ENCODE measurements around the gene OR8G1. TPM values are rescaled to one million over a fixed set of nuclear protein-coding genes. Genes with fewer than 3 reads are reported as not detected.

OR8G1 gene
- total and polyA plus RNA-seq, 10 of the 15 experiments (the other 5 are each of a cell fraction or from before 2014, with no cell fraction given) = not detected

DNA sequence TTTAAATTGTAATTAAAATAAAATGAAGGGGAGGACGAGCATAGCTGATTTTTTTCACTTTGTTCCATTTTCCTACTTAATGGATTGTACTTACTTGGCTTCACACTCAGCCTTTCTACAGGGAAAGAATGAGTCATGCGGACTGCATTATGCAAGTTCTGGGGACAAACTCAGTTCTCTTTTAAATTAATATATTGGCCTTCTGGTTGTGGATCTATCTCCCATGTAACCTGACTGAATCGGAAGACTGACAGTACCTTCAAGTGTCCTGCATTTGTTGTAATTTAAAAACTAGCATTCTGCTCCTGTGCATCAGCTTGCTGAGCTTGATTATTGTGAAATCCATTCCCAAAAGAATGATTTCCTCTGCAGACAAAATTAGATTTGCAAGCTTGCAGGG is 60.7 kb downstream of the OR8G1 start:
- H3K4me2 ChIP-seq (ENCODE audit: control insufficient read depth, insufficient read depth) = no peak overlapping the region
- no peaks in the 10 kb centered on the region for H4K20me1 ChIP-seq (ENCODE audit: control insufficient read depth, insufficient read depth)
- intact Hi-C loops (cut with micrococcal nuclease; ENCODE audit: unreplicated experiment) = no loop called here
- DNase-seq (ENCODE audit: low read depth, low spot score) (no peak), ATAC-seq (no peak), FAIRE-seq (no peak)
- H2AFZ ChIP-seq (ENCODE audit: control insufficient read depth, low read depth, low read length) = no peak overlapping the region
- ChIA-PET CTCF (no interaction called here), POLR2A (no interaction called here), SMC1A (ENCODE audit: uncharacterized antibody, unreplicated experiment) (no interaction called here), RAD21 (ENCODE audit: unreplicated experiment) (no interaction called here)
- H3K4me3 ChIP-seq = no peak overlapping the region
- TF ChIP-seq JUNB (IDR thresholded peaks at IDR 0.05) (no peak), NFYB (IDR thresholded peaks at IDR 0.05; ENCODE audit: insufficient read depth, low read depth, low read length) (no peak), SUPT20H (IDR thresholded peaks at IDR 0.05; ENCODE audit: borderline replicate concordance, control insufficient read depth, low read depth, low read length) (no peak), MXI1 (IDR thresholded peaks at IDR 0.05; ENCODE audit: low read depth, low read length) (no peak), STAT3 (IDR thresholded peaks at IDR 0.05; ENCODE audit: low read depth, low read length) (no peak), BHLHE40 (IDR thresholded peaks at IDR 0.05; ENCODE audit: borderline replicate concordance in 1 of 2, low read depth in 2 of 2, low read length in 1 of 2) (no peak), RUNX3 (IDR thresholded peaks at IDR 0.05; ENCODE audit: low read length) (no peak), SMAD1 (IDR thresholded peaks at IDR 0.05; ENCODE audit: low read depth, partially characterized antibody) (no peak), ZSCAN29 (IDR thresholded peaks at IDR 0.05) (no peak), LARP7 (IDR thresholded peaks at IDR 0.05) (no peak), KAT2A (conservative IDR thresholded peaks at IDR 0.05; ENCODE audit: control insufficient read depth, low read depth, low read length) (no peak), IRF5 (IDR thresholded peaks at IDR 0.05; ENCODE audit: borderline replicate concordance) (no peak), TCF7 (IDR thresholded peaks at IDR 0.05; ENCODE audit: borderline replicate concordance) (no peak), ZNF622 (IDR thresholded peaks at IDR 0.05) (no peak), ZNF24 (IDR thresholded peaks at IDR 0.05) (no peak), EP300 (IDR thresholded peaks at IDR 0.05; ENCODE audit: borderline replicate concordance in 1 of 2, control insufficient read depth in 1 of 2, low read depth in 2 of 2, low read length in 2 of 2) (no peak)
- 28% methylated on average over 3 of the region's 3 CpGs for WGBS (ENCODE audit: insufficient coverage, insufficient replicate concordance, low lambda C conversion rate, missing lambda C conversion rate)
- BruUV-seq (replicated peaks) = no TSS peak
- H3K36me3 ChIP-seq (ENCODE audit: control insufficient read depth in 2 of 2, insufficient read depth in 2 of 2, low read length in 1 of 2) = no peaks in the 10 kb centered on the region
- H3K9ac ChIP-seq (ENCODE audit: control insufficient read depth, insufficient read depth, low read length) = no peak overlapping the region
- peaks cover 0 to 4% of the 10 kb centered on the region in 2 experiments; a peak in 1 of 4 replicates for H3K27me3 ChIP-seq (replicated peaks in 1 of 2; ENCODE audit: control insufficient read depth in 2 of 2, insufficient read depth in 2 of 2, low read length in 1 of 2)
- in situ Hi-C loops (cut with MboI) = no loop called here
- no peak overlapping the region for H3K27ac ChIP-seq (ENCODE audit: control insufficient read depth, insufficient read depth)
- H3K9me3 ChIP-seq (replicated peaks; ENCODE audit: control insufficient read depth, insufficient read depth, low read length) = no peaks in the 10 kb centered on the region
- no peaks in the 10 kb centered on the region for H3K4me1 ChIP-seq (ENCODE audit: control insufficient read depth, insufficient read depth, low read length)
- no peaks in the 10 kb centered on the region for H3K79me2 ChIP-seq (ENCODE audit: control insufficient read depth, insufficient read depth, low read length)
